Pancreas (tissue), 10 donors: ENCODE data around the gene INTS1. TPM values are rescaled to one million over a fixed set of nuclear protein-coding genes. Genes with fewer than 3 reads are reported as not detected.

ENCODE experiments used
- ATAC-seq, 4 donors: fragments of 200-7000 bp; cut with Tn5 transposase; one replicate each; pipeline versions ENCODE4 v1.8.0 to v1.9.1; 2020; ENCODE audit warnings: mild to moderate bottlenecking in 4 of 4, moderate library complexity in 4 of 4
- DNase-seq, 6 donors: peaks; one replicate each; pipeline ENCODE4 v3.0.0-alpha.2; 2020
- FAIRE-seq: peaks from 2 replicates; lab custom pipeline; 2012; peaks lifted over from hg19 to GRCh38; lab: Jason Lieb, UNC
- H3K27ac ChIP-seq, 4 donors: fragments of 200-600 bp; sonication (generic); 1 replicate in 3 of 4; 2 replicates in 1 of 4; pipeline versions ENCODE4 v1.5.0 to v1.8.0; 2020
- H3K27me3 ChIP-seq, 4 donors: fragments of 200-600 bp; one replicate each; pipeline ENCODE4 v1.8.0; 2021
- H3K36me3 ChIP-seq, 3 donors: fragments of 200-600 bp; sonication (generic) in 1 of 3; one replicate each; pipeline versions ENCODE4 v1.5.0 to v1.8.0; 2020 to 2021
- H3K4me1 ChIP-seq, 3 donors: fragments of 200-600 bp; one replicate each; pipeline ENCODE4 v1.8.0; 2021
- H3K4me3 ChIP-seq, 4 donors: fragments of 200-600 bp; sonication (generic) in 2 of 4; one replicate each; pipeline versions ENCODE4 v1.5.0 to v1.8.0; 2020 to 2021
- H3K9me3 ChIP-seq, 4 donors: fragments of 200-600 bp; one replicate each; pipeline ENCODE4 v1.8.0; 2021
- CTCF ChIP-seq, 4 donors: fragments of 200-600 bp; sonication (generic) in 3 of 4; IDR thresholded peaks; one replicate each; pipeline versions ENCODE4 v1.5.0 to v1.8.0; 2021; ENCODE audit warnings: antibody characterized with exemption in 4 of 4
- WGBS, 2 donors: extraction: QIAGEN DNeasy Blood & Tissue Kit; methylation state at CpG; one replicate each; pipeline ENCODE4 v1.1.7; 2013; 5-methylcytosine and 5-hydroxymethylcytosine counted together
- intact Hi-C, 3 donors: fragments of 100-400 bp; cut with DNase I; formaldehyde crosslinking; loops; one replicate each; pipeline versions ENCODE4 v1.11.1 to v1.14.2; 2022
- polyA plus RNA-seq, 2 donors: library from polyadenylated mRNA; stranded (reverse); fragments of 200-250 nt; gene quantifications; one replicate each; pipeline ENCODE4 v1.2.3, GENCODE V29; 2013
- total RNA-seq, 6 donors: library from RNA; stranded (reverse); fragmentation: NEBNext Ultra II Directional in 4 of 6; extraction: Animal tissue kit (Norgen Biotek cat#: 25700) in 4 of 6; gene quantifications; one replicate each; pipeline versions ENCODE4 v1.2.1 to v1.2.4, GENCODE V29; 2021 to 2023
- donor health status: healthy with polysubstance abuse.
- donor health status: DM: no; HTN: no; CAD: no; lungs with moderate emphysema.
- donor health status: DM: no; HTN: no; CAD: no.
- donor health status: control.
- donor health status: control.
- donor health status: Bipolar disorder and iron deficiency.
- donor health status: DM: yes; HTN: yes; CAD: no.
- donor health status: DM: no; HTN: no; CAD: no.
- donor health status: DM: no; HTN: no; CAD: no.
- donor health status: DM: yes; HTN: yes; CAD: no.

INTS1 gene
- total and polyA plus RNA-seq, 8 donors, result 45.0 to 166 (median 62.2) TPM

GRCh38 chr7:1539882-1540775 is 35.9 kb upstream of the INTS1 start:
- no peak overlapping the region for H3K4me3 ChIP-seq
- peaks cover 13 to 31% (median 18%) of the 10 kb centered on the region in 3 donors for H3K4me1 ChIP-seq
- FAIRE-seq (no peak), DNase-seq (peak in 3 of 6 donors; percentile 30 to 83 (median 53)), ATAC-seq (no peak)
- WGBS, 2 donors, result 94% methylated on average over 70 to 73 of the region's 73 CpGs
- no peaks in the 10 kb centered on the region for H3K27me3 ChIP-seq
- H3K27ac ChIP-seq, result no peak overlapping the region
- H3K36me3 ChIP-seq, result peaks cover 8 to 39% (median 17%) of the 10 kb centered on the region in 3 donors
- intact Hi-C loops, result no loop called here
- no peaks in the 10 kb centered on the region for H3K9me3 ChIP-seq
- no peak for TF ChIP-seq CTCF (IDR thresholded peaks at IDR 0.05)

GRCh38 chr7:1539181-1539881 is 35.1 kb upstream of the INTS1 start:
- H3K9me3 ChIP-seq, result no peaks in the 10 kb centered on the region
- H3K27me3 ChIP-seq, result no peaks in the 10 kb centered on the region
- peak overlapping the region in 3 of 4 donors; percentile 90 to 98 (median 97) for H3K27ac ChIP-seq
- FAIRE-seq (no peak), ATAC-seq (no peak), DNase-seq (peak in 4 of 6 donors; percentile 32 to 81 (median 46))
- H3K4me3 ChIP-seq, result peak overlapping the region in 1 of 4 donors; percentile 45
- peaks cover 8 to 39% (median 17%) of the 10 kb centered on the region in 3 donors for H3K36me3 ChIP-seq
- intact Hi-C loops, result no loop called here
- 84 to 86% methylated on average over 35 to 36 of the region's 36 CpGs for WGBS, 2 donors
- no peak for TF ChIP-seq CTCF (IDR thresholded peaks at IDR 0.05)
- H3K4me1 ChIP-seq, result peaks cover 15 to 35% (median 23%) of the 10 kb centered on the region in 3 donors

- Histone ChIP-seq H3K9me3 (no peaks in the 10 kb centered on the region), H3K36me3 (peaks cover 8 to 39% (median 17%) of the 10 kb centered on the region in 3 donors), H3K27ac (peak overlapping the region; percentile 90 to 98 (median 96)), H3K4me1 (peaks cover 22 to 42% (median 30%) of the 10 kb centered on the region in 3 donors), H3K4me3 (peak overlapping the region in 2 of 4 donors; percentile 44 to 45), H3K27me3 (no peaks in the 10 kb centered on the region)
- 66 to 73% methylated on average over 21 to 25 of the region's 25 CpGs for WGBS, 2 donors
- DNase-seq (peak in 4 of 6 donors; percentile 17 to 63 (median 50)), ATAC-seq (no peak), FAIRE-seq (no peak)
- intact Hi-C loops, result no loop called here
- no peak for TF ChIP-seq CTCF (IDR thresholded peaks at IDR 0.05)
These were observed 34.5 kb upstream of the INTS1 start for GRCh38 chr7:1538544-1539180.

GRCh38 chr7:1537535-1538412 is 33.6 kb upstream of the INTS1 start:
- WGBS, 2 donors, result 25 to 30% methylated on average over 49 to 56 of the region's 56 CpGs
- H3K27ac ChIP-seq, result peak overlapping the region; percentile 90 to 98 (median 96)
- H3K36me3 ChIP-seq, result peaks cover 8 to 38% (median 17%) of the 10 kb centered on the region in 3 donors
- intact Hi-C loops, result no loop called here
- no peak for TF ChIP-seq CTCF (IDR thresholded peaks at IDR 0.05)
- ATAC-seq (peak; percentile 28 to 54 (median 36)), FAIRE-seq (no peak), DNase-seq (peak; percentile 77 to 97 (median 94))
- H3K4me1 ChIP-seq, result peaks cover 27 to 49% (median 37%) of the 10 kb centered on the region in 3 donors
- peak overlapping the region in 3 of 4 donors; percentile 13 to 45 (median 44) for H3K4me3 ChIP-seq
- no peaks in the 10 kb centered on the region for H3K9me3 ChIP-seq
- H3K27me3 ChIP-seq, result no peaks in the 10 kb centered on the region
